Lower leg skin (tissue), 3 donors: ENCODE measurements around the gene PRX.
"Not testable (repeated sequence)": the region's sequence is repeated elsewhere in the genome, so short reads cannot be mapped to it uniquely, and the experiment has no call there.

Experiments
- CTCF ChIP-seq, 3 donors: fragments of 450-650 bp; IDR thresholded peaks; one replicate each; pipeline ENCODE4 v1.5.1; 2016; ENCODE audit warnings: antibody characterized with exemption in 3 of 3, mild to moderate bottlenecking in 3 of 3, moderate library complexity in 2 of 3
- POLR2A ChIP-seq, 2 donors: fragments of 450-650 bp; IDR thresholded peaks; one replicate each; pipeline ENCODE4 v1.6.1; 2016 to 2017; ENCODE audit warnings: antibody characterized with exemption in 2 of 2, mild to moderate bottlenecking in 1 of 2, moderate library complexity in 1 of 2

GRCh38 chr19:40430242-40430641, 17.1 kb upstream of the PRX start:
- not testable (repeated sequence) for TF ChIP-seq CTCF, POLR2A (IDR thresholded peaks at IDR 0.05)
